Right lobe of liver (tissue), 6 donors: ENCODE results near the gene TSPAN18. TPM values are rescaled to one million over a fixed set of nuclear protein-coding genes. Genes with fewer than 3 reads are reported as not detected.

ENCODE experiments used
- ATAC-seq, 4 donors: fragments of 200-7000 bp; cut with Tn5 transposase; one replicate each; pipeline ENCODE4 v1.9.1; 2020; ENCODE audit warnings: mild to moderate bottlenecking in 4 of 4, moderate library complexity in 4 of 4
- DNase-seq, 3 donors: peaks; one replicate each; pipeline ENCODE4 v3.0.0-alpha.2; 2020
- H3K27ac ChIP-seq, 3 donors: fragments of 200-600 bp; one replicate each; pipeline ENCODE4 v1.8.0; 2022
- H3K27me3 ChIP-seq, 2 donors: fragments of 200-600 bp; one replicate each; pipeline ENCODE4 v1.8.0; 2022
- H3K36me3 ChIP-seq, 4 donors: fragments of 200-600 bp; sonication (generic) in 1 of 4; one replicate each; pipeline versions ENCODE4 v1.5.1 to v1.8.0; 2017 to 2022; ENCODE audit warnings: control low read depth in 1 of 4
- H3K4me1 ChIP-seq, 4 donors: fragments of 200-600 bp; sonication (generic) in 1 of 4; one replicate each; pipeline versions ENCODE4 v1.5.1 to v1.8.0; 2017 to 2022; ENCODE audit warnings: control low read depth in 1 of 4
- H3K4me3 ChIP-seq, 3 donors: fragments of 200-600 bp; one replicate each; pipeline ENCODE4 v1.8.0; 2022
- H3K9me3 ChIP-seq, 4 donors: fragments of 200-600 bp; sonication (generic) in 1 of 4; one replicate each; pipeline versions ENCODE4 v1.5.1 to v1.8.0; 2017 to 2022; ENCODE audit warnings: control low read depth in 1 of 4
- POLR2A ChIP-seq: fragments of 450-650 bp; IDR thresholded peaks from one replicate; pipeline ENCODE4 v1.6.1; 2017; ENCODE audit warnings: antibody characterized with exemption, mild to moderate bottlenecking
- WGBS: methylation state at CpG from one replicate; pipeline ENCODE4 v1.1.6; 2018; ENCODE audit warnings: low coverage, low lambda C conversion rate; ENCODE audit not compliant: insufficient coverage; ENCODE audit errors: missing lambda C conversion rate; 5-methylcytosine and 5-hydroxymethylcytosine counted together
- intact Hi-C, 2 donors: fragments of 100-400 bp; cut with DNase I; formaldehyde crosslinking; loops; one replicate each; pipeline versions ENCODE4 v1.11.2 to v1.14.1; 2022
- total RNA-seq, 6 experiments: library from RNA; depleted of rRNA in 2 of 6; stranded (reverse); fragments of >200 nt in 2 of 6; fragmentation: NEBNext Ultra II Directional in 3 of 6; extraction: Animal tissue kit (Norgen Biotek cat#: 25700) in 3 of 6; gene quantifications; one replicate each; pipeline versions ENCODE4 v1.1.0 to v1.2.4, GENCODE V29; 2016 to 2023
- TF ChIP-seq, protein P1 (sequence below), 4 donors: fragments of 200-600 bp in 3 of 4; fragments of 450-650 bp in 1 of 4; IDR thresholded peaks; one replicate each; pipeline versions ENCODE4 v1.5.1 to v1.8.0; 2016 to 2022; ENCODE audit warnings: antibody characterized with exemption in 4 of 4, mild to moderate bottlenecking in 2 of 4
- donor health status: DM: no; HTN: yes; CAD: no.
- donor health status: DM: no; HTN: no; CAD: no.
- donor health status: DM: no; HTN: no; CAD: no.
- donor health status: DM: no; HTN: yes; CAD: no.
- donor health status: DM: no; HTN: yes; CAD: no.

Gene TSPAN18
- total RNA-seq, 6 experiments from 2014 or later: 3.4 to 10.6 (median 5.3) TPM

DNA sequence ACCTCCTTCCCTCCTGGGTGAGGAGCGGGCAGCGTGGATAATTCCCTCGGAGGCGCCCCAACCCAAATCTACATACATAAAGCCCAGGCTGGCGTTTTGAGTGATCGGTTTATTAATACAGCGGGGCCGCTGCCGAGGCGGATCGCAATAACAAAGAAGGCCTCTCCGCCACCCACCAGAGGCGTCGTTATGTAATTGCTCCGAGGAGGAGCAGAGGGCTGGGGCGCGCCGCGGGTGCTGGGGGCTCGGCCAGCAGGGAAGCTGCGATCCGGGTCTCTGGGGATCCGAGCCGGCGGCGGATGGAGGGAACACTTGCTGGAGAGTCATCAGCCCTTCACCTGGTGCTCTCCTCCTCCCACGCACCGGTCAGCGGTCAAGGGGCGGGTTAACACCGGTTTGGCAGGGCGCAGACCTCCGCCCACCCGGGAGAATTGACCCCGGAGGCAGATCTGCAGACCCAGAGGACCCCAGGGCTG, 230.3 kb downstream of the TSPAN18 start:
- TF ChIP-seq, protein P1, sequence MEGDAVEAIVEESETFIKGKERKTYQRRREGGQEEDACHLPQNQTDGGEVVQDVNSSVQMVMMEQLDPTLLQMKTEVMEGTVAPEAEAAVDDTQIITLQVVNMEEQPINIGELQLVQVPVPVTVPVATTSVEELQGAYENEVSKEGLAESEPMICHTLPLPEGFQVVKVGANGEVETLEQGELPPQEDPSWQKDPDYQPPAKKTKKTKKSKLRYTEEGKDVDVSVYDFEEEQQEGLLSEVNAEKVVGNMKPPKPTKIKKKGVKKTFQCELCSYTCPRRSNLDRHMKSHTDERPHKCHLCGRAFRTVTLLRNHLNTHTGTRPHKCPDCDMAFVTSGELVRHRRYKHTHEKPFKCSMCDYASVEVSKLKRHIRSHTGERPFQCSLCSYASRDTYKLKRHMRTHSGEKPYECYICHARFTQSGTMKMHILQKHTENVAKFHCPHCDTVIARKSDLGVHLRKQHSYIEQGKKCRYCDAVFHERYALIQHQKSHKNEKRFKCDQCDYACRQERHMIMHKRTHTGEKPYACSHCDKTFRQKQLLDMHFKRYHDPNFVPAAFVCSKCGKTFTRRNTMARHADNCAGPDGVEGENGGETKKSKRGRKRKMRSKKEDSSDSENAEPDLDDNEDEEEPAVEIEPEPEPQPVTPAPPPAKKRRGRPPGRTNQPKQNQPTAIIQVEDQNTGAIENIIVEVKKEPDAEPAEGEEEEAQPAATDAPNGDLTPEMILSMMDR (IDR thresholded peaks at IDR 0.05): no peak
- no peak for TF ChIP-seq POLR2A
- no peaks in the 10 kb centered on the region for H3K4me1 ChIP-seq
- H3K27me3 ChIP-seq: no peaks in the 10 kb centered on the region
- ATAC-seq: peak in 1 of 4 donors; percentile 57
- H3K27ac ChIP-seq: no peak overlapping the region
- DNase-seq: peak in 2 of 3 donors; percentile 51 to 64
- intact Hi-C loops: no loop called here
- H3K9me3 ChIP-seq: no peaks in the 10 kb centered on the region
- WGBS: 31% methylated on average over 18 of the region's 35 CpGs
- no peaks in the 10 kb centered on the region for H3K36me3 ChIP-seq
- peak overlapping the region in 1 of 3 donors; percentile 27 for H3K4me3 ChIP-seq

DNA sequence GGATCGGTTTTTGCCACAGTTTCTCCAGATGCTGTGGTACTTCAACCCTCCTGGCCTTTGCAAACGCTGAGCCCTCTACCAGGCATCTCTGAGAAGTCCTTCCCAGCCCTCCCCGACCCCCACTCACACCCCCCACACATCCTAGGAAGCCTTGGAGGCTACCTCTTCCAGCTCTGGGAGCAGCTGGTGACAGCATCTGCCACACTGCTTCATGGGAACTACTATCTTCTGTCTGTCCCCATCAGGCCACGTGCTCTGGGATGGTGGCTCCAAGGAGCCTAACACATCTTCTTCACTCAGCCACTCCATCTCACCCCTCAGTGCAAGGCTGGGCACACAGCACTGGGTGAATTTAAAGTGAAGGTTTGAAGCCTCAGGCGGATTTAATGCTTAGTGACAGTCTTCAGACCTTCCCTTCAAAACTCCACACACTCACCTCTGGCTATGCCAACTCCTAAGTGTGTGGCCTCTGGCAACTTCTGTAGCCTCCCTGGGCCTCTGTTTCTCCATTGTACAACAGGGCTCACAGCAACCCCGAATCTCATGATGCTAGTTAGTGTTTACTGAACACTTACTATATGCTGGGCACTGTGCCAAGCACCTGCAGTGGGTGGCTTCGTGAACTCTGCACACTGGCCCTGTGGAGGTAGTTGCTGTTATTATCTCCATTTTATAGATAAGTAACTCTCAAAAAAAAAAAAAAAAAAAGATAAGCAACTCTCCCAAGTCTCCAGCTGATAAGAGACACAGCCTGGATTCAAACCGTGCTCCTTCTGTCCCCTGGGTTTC, 231.2 kb downstream of the TSPAN18 start:
- Histone ChIP-seq H3K27ac (no peak overlapping the region), H3K4me1 (no peaks in the 10 kb centered on the region), H3K36me3 (no peaks in the 10 kb centered on the region), H3K9me3 (no peaks in the 10 kb centered on the region), H3K27me3 (no peaks in the 10 kb centered on the region), H3K4me3 (no peak overlapping the region)
- no peak for ATAC-seq
- 45% methylated on average over 7 of the region's 8 CpGs for WGBS
- intact Hi-C loops: no loop called here
- TF ChIP-seq, protein P1 (IDR thresholded peaks at IDR 0.05): no peak
- TF ChIP-seq POLR2A: no peak
- peak in 1 of 3 donors; percentile 20 for DNase-seq

DNA sequence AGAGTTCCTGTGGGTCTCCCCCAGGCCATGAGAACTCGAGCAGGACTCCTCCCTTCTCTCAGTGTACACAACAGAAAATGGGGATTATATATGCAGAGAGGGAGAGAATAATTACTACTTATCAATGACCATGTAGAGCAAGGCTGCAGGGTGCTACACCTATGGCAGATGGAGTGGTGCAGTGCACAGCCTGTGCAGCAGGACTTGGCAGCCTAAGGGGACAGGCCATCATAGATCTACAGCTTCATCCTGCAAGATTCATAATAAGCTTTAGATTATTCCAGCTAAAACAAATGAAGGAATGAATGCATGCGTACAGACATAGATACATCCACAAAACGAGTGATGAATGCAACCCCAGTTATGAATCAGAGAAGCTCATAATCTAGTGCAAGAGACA, 232.3 kb downstream of the TSPAN18 start:
- no peaks in the 10 kb centered on the region for H3K27me3 ChIP-seq
- TF ChIP-seq, protein P1 (IDR thresholded peaks at IDR 0.05): no peak
- no peak for TF ChIP-seq POLR2A
- no peak for ATAC-seq
- no peaks in the 10 kb centered on the region for H3K36me3 ChIP-seq
- no peak for DNase-seq
- intact Hi-C loops: no loop called here
- no peaks in the 10 kb centered on the region for H3K4me1 ChIP-seq
- H3K27ac ChIP-seq: no peak overlapping the region
- 60% methylated on average over 1 of the region's 3 CpGs for WGBS
- H3K9me3 ChIP-seq: no peaks in the 10 kb centered on the region
- H3K4me3 ChIP-seq: no peak overlapping the region

DNA sequence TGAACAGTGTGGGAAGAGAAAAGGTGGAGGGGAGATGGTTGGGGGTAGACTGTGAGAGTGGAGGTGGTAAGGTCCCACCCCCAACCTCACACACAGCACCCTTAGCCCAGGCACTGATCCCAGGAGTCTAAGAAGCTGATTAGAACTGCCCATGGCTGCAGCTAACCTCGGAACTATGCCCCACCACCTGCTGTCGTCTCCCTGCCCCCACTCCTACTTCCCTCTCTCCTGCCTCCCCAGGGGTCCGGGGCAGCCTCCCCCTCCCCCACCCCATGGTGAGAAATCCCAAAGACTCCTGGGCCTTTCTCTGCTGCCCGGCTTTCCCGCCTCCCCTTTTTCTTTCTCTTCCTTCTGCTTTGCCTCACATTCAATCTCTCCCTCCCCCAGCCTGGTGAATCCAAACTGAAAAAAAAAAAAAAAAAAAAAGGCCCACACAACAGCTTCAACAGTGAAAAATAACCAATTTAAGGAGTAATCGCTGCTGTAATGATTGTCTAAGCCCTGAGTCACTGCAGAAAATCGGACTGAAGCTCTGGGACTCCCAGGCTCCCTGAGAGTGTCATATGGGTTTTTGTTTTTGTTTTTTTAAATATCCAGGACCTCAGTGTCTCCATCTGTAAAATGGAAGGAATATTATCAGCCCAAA, 233.6 kb downstream of the TSPAN18 start:
- intact Hi-C loops: no loop called here

More for the DNA sequence above, 233.6 kb downstream of the TSPAN18 start:
- DNase-seq (no peak), ATAC-seq (no peak)
- H3K36me3 ChIP-seq: no peaks in the 10 kb centered on the region
- no peaks in the 10 kb centered on the region for H3K4me1 ChIP-seq
- no peaks in the 10 kb centered on the region for H3K27me3 ChIP-seq
- H3K4me3 ChIP-seq: no peak overlapping the region
- H3K27ac ChIP-seq: no peak overlapping the region
- H3K9me3 ChIP-seq: no peaks in the 10 kb centered on the region
- TF ChIP-seq POLR2A: no peak
- TF ChIP-seq, protein P1 (IDR thresholded peaks at IDR 0.05): no peak
- WGBS: 55% methylated on average over 5 of the region's 7 CpGs
